DMS153 treated with DMSO at 0.1 percent for 48 hours (cell line): Measurements from ENCODE around the gene SLC47A1.
A peak's percentile ranks its signal among the peaks of the same experiment; 100 is the strongest.
"Not testable (repeated sequence)": the region's sequence is repeated elsewhere in the genome, so short reads cannot be mapped to it uniquely, and the experiment has no call there.

ENCODE experiments used
- DNase-seq: peaks from one replicate; lab custom pipeline; 2025; ENCODE audit not compliant: unreplicated experiment; lab: John Stamatoyannopoulos, UW

SLC47A1 gene, protein sequence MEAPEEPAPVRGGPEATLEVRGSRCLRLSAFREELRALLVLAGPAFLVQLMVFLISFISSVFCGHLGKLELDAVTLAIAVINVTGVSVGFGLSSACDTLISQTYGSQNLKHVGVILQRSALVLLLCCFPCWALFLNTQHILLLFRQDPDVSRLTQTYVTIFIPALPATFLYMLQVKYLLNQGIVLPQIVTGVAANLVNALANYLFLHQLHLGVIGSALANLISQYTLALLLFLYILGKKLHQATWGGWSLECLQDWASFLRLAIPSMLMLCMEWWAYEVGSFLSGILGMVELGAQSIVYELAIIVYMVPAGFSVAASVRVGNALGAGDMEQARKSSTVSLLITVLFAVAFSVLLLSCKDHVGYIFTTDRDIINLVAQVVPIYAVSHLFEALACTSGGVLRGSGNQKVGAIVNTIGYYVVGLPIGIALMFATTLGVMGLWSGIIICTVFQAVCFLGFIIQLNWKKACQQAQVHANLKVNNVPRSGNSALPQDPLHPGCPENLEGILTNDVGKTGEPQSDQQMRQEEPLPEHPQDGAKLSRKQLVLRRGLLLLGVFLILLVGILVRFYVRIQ

DNA sequence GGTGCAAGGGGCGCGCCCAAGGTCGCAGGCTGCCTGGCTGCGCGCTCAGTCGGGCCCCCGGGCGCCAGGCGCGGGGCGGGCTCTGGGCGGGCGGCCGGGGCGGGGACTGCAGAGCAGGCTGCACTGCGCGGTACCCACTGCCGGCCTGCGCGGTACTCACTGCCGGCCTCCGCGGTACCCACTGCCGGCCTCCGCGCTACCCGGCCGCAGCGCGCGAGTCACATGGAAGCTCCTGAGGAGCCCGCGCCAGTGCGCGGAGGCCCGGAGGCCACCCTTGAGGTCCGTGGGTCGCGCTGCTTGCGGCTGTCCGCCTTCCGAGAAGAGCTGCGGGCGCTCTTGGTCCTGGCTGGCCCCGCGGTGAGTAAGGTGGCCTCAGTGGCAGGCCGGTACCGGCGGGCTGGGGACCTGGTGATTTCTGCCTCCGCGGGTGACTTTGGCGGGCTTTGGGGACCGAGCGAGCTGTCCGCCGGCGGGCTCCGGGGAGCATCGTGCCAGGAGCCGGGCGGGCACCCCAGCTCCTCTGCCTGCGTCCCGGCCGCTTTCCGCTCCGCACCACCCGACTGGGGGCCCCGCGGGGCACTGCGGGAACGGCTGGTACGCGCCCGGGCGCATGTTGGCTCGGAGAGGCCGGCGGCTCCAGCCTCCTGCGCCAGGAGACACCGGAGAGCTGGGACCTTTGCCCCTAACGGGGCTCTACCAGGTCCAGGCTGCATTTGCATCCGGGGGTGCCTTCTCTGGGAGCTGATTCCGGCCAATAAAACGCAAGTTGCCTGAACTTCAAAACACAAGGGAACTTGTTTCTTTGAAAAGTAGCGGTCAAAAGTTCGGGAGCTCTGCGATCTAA is at the start of gene SLC47A1:
TSS of gene SLC47A1 (plus strand) at position 137 of the 844 bp plus-strand sequence. CDS start at position 223, 86 bp downstream.
- DNase-seq = no peak

DNA sequence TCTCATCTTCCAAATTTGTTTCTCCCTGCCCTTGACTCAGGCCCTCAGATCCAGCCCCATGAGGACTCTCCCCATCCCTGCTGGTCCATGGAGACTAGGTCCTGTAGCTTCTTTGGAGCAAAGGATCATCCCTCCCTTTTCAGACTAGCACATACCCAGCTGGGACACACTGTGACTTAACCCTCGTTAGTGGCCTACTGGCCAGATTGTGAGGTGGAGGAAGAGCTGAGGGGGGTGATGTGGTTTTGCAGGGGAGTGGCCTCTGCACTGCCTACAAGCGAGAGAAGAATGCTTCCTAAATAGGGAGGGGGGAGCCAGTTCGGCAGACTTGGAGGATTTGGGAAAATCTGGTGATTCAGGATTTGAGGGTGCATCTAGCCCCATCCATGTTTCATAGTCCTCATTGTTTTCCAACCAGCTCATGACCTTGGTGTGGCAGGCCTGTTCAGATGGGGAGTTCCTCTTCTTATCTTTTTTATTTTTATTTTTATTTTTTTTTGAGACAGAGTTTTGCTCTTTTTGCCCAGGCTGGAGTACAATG is 47.8 kb upstream of the SLC47A1 start:
- no peak for DNase-seq

GRCh38 chr17:19486351-19487023 is 47.2 kb upstream of the SLC47A1 start:
- DNase-seq = no peak

- no peak for DNase-seq
Measured at GRCh38 chr17:19487024-19487600, 46.5 kb upstream of the SLC47A1 start.

DNA sequence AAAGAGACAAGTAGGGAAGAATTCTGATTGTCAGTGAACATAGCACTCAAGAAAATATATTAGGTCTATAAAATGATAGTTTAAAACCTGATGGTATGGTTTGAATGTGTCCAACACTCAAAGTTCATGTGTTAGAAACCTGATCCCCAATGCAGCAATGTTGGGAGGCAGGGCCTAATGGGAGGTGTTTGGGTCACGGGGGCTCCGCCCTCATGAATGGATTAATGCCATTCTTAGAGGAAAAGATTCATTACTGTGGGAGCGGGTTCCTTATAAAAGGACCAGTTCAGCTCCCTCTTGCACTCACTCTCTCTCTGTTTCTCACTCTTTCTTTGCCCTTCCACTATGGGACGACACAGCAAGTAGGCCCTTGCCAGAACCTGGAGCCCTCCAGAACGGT is 41.5 kb upstream of the SLC47A1 start:
- DNase-seq = no peak

DNA sequence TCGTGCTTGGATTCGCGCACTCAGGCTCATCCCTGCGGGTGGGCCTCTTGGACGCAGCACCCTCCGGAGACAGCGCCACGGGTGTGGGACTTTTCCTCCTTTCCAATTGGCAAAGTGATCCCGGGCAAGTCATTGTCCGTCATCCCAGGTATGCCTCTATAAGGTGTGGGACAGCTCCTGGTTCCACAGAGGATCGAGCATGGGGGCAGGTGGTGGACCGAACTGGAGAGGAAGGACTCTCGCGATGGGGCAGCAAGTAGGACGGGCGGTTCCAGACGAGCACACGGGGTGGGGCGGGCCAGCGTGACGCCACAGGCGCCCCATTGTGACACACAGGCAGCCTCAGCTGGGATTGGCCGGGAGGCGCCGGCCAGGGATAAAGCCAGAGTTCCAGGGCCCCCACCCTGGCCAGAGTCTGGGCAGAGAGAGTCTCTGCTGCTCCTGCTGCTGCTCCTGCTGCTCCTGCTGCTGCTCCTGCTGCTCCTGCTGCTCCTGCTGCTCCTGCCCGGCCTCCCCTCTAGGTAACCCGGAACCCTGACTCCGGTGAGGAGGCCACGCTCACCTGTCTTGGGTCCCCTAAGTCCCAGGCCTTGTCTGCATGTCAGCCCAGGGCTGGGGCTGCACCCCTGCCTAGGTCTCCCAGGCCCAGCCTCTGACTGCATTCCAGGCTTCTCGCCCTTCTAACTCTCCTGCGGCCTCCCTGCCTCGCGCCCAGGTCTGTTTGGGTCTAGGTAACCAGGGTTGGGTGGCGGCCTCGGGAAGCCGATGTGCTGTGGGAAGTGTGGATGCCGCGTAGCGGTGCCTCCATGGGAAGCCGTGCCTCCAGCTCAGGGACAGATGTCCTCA is 38.5 kb upstream of the SLC47A1 start:
- DNase-seq = no peak

DNA sequence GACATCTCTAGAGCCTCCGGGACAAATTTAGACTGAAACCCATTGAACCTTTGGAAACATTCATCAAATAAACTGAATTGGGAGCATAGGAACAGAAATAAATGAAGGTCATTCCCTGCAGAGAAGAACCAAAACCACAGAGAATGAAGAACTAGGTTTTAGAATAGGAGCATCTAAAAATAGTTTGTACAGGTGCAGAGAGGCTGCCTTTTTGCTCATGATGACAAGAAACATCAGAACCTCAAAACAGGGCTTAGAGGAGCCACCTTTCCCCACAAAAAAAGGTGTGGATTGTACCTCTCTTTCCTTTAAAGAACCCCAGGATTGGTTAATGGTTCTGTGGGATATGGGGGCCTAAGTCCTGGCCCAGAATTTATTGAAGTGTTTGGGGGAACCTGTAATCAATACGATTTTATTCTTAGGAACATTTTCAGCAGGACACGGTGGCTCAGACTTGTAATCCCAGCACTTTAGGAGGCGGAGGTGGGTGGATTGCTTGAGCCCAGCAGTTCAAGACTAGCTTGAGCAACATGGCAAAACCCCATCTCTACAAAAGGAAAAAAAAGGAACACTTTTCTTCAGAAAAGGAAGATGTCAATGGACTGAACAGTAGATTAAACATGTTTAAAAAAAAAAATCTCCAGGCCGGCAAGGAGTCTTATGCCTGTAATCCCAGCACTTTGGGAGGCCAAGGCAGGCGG is 37.7 kb upstream of the SLC47A1 start:
- DNase-seq = no peak

GRCh38 chr17:19497624-19498023 is 36.0 kb upstream of the SLC47A1 start:
- DNase-seq = no peak

GRCh38 chr17:19501219-19501618 is 32.4 kb upstream of the SLC47A1 start:
- DNase-seq = no peak

DNA sequence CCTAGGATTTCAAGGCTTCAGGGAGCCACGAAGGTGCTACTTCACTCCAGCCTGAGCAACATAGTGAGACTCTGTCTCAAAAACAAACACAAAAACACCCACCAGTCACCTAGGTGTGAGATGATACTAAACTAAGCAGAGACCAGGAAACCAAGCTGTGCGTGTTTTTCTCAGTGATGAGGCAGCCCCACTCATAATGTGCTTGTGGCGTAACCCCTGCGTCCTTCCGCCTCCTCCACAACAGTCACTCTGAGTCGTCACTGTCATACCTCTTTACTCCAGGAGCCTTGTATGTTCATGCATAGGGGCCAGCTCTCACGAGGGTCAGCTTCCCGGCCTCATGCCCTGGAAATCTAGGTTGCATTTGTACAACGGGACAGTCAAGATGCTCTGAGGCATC is 31.1 kb upstream of the SLC47A1 start:
- no peak for DNase-seq

DNA sequence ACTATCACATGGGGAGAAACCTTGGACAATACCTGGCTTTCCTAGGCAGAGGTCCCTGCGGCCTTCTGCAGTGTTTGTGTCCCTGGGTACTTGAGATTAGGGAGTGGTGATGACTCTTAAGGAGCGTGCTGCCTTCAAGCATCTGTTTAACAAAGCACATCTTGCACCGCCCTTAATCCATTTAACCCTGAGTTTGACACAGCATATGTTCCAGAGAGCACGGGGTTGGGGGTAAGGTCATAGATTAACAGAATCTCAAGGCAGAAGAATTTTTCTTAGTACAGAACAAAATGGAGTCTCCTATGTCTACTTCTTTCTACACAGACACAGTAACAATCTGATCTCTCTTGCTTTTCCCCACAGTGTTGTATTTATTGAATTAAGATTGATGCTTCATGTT is 28.1 kb upstream of the SLC47A1 start:
- DNase-seq = not testable (repeated sequence)

GRCh38 chr17:19507775-19508576 is 25.7 kb upstream of the SLC47A1 start:
- DNase-seq = peak; percentile 27

- DNase-seq = no peak
Measured at GRCh38 chr17:19508577-19508867, 25.1 kb upstream of the SLC47A1 start.

DNA sequence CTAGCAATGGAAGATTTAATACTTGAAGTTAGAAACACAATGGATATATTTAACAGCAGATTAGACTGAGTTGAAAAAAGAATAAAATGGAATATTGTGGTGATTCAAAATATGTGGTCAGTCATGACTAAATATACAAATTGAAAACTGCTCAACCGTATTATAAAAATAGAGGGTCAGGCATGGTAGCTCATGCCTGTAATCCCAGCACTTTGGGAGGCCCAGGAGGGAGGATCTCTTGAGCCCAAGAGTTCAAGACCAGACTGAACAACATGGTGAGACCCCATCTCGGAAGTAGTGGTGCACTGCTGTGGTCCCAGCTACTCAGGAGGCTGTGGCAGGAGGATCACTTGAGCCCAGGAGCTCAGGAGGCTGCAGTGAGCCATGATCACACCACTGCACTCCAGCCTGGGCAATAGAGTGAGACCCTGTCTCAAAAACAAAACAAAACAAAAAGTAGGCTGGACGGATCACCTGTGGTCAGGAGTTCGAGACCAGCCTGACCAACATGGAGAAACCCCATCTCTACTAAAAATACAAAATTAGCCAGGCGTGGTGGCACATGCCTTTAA is 24.3 kb upstream of the SLC47A1 start:
- not testable (repeated sequence) for DNase-seq

GRCh38 chr17:19510903-19511302 is 22.8 kb upstream of the SLC47A1 start:
- DNase-seq = no peak

DNA sequence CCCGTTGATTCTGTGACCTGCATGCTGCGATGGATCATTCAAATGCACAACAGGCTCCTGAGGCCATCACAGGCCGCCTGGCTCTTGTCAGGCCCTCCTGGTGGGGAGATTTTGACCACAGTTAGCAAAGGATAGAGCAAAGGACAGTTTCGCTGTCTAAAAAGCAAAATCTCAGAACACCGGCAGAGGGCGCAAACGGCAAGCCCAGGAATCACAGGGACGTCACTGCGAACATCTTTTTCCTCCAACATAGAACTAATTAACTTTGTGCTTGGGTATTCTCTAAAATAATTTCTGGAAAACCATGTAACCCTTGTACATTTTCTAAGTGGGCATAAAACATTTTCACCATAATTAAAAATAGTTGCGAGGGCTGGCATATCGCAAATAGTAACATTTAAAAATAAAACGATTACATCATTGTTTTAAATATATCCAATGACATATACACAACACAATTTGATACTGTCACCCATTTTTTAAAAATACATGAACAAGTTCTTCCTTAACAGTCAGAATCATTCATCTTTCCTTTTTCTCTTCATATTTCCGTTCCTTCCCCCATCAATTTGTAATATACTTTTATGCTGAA is 19.7 kb upstream of the SLC47A1 start:
- DNase-seq = peak; percentile 0

DNA sequence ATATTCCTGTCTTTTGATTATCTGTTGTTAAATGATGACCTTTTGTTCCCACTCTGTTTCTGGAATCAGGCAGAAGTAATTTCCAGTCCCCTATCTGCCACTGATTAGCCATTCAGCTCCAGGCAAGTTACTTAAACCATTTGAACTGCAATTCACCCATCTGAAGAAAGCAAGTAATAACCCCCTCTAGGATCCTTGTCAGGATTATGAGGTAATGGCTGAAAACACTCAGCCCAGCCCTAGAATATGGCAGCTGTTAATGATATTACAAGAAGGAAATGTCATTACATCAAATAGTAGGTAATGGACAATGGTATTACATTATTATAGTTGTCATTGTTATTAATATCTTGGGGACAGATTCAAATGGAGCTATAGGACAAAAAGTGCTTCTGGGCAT is 16.0 kb upstream of the SLC47A1 start:
- no peak for DNase-seq
